Colonic mucosa (tissue), 4 donors: ENCODE data around the gene NUP155. TPM values are rescaled to one million over a fixed set of nuclear protein-coding genes. Genes with fewer than 3 reads are reported as not detected.
"Not testable (repeated sequence)": the region's sequence is repeated elsewhere in the genome, so short reads cannot be mapped to it uniquely, and the experiment has no call there.

Source experiments
- DNase-seq: peaks from one replicate; pipeline ENCODE4 v3.0.0-alpha.2; 2020
- H3K27ac ChIP-seq: fragments of 200-600 bp; one replicate; pipeline ENCODE4 v1.8.0; 2021
- H3K27me3 ChIP-seq: fragments of 200-600 bp; one replicate; pipeline ENCODE4 v1.8.0; 2021
- H3K36me3 ChIP-seq: fragments of 200-600 bp; one replicate; pipeline ENCODE4 v1.8.0; 2021
- H3K4me1 ChIP-seq: fragments of 200-600 bp; one replicate; pipeline ENCODE4 v1.8.0; 2021; ENCODE audit warnings: mild to moderate bottlenecking
- H3K4me3 ChIP-seq: fragments of 200-600 bp; one replicate; pipeline ENCODE4 v1.8.0; 2021
- H3K9ac ChIP-seq, 2 donors: one replicate each; pipeline ENCODE4 v1.7.0; 2013; ENCODE audit warnings: control low read depth in 2 of 2, low read depth in 2 of 2, low read length in 2 of 2
- H3K9me3 ChIP-seq: fragments of 200-600 bp; one replicate; pipeline ENCODE4 v1.8.0; 2021
- intact Hi-C: fragments of 100-400 bp; cut with DNase I; formaldehyde crosslinking; loops from one replicate; pipeline ENCODE4 v1.14.1; 2022
- total RNA-seq, 2 donors: library from RNA; stranded (reverse); fragmentation: NEBNext Ultra II Directional in 1 of 2; extraction: Animal tissue kit (Norgen Biotek cat#: 25700) in 1 of 2; gene quantifications; one replicate each; pipeline ENCODE4 v1.2.1, GENCODE V29; 2021
- TF ChIP-seq, protein P1 (sequence below): fragments of 200-600 bp; IDR thresholded peaks from one replicate; pipeline ENCODE4 v1.8.0; 2022; ENCODE audit warnings: antibody characterized with exemption, mild to moderate bottlenecking
- donor health status: healthy.
- donor health status: DM: no; HTN: no; CAD: no.
- donor health status: DM: no; HTN: no; CAD: no.

Gene NUP155
- total RNA-seq, 2 donors from 2014 or later = 18.1 to 36.3 TPM

DNA sequence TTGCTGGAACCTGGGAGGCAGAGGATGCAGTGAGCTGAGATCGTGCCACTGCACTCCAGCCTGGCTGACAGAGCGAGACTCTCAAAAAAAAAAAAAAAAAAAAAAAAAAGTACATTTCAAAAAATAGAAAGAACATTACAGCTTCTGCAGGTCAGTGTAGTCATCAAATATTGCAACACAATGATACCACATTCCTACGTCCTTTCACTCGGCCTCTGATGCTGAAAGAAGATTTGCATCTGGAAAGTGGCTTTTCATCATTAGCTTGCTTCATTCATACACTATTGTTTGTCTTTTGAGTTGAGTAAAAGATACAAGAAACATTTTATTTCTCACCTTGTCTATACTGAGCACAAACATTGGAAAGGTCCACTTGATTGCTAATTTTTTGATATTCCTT, 62.1 kb downstream of the NUP155 start:
- Histone ChIP-seq H3K36me3 (peaks cover 6% of the 10 kb centered on the region), H3K4me1 (no peaks in the 10 kb centered on the region), H3K9ac (no peak overlapping the region), H3K4me3 (no peak overlapping the region), H3K9me3 (no peaks in the 10 kb centered on the region), H3K27ac (no peak overlapping the region), H3K27me3 (no peaks in the 10 kb centered on the region)
- intact Hi-C loops = no loop called here
- no peak for DNase-seq
- TF ChIP-seq, protein P1, sequence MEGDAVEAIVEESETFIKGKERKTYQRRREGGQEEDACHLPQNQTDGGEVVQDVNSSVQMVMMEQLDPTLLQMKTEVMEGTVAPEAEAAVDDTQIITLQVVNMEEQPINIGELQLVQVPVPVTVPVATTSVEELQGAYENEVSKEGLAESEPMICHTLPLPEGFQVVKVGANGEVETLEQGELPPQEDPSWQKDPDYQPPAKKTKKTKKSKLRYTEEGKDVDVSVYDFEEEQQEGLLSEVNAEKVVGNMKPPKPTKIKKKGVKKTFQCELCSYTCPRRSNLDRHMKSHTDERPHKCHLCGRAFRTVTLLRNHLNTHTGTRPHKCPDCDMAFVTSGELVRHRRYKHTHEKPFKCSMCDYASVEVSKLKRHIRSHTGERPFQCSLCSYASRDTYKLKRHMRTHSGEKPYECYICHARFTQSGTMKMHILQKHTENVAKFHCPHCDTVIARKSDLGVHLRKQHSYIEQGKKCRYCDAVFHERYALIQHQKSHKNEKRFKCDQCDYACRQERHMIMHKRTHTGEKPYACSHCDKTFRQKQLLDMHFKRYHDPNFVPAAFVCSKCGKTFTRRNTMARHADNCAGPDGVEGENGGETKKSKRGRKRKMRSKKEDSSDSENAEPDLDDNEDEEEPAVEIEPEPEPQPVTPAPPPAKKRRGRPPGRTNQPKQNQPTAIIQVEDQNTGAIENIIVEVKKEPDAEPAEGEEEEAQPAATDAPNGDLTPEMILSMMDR = no peak

DNA sequence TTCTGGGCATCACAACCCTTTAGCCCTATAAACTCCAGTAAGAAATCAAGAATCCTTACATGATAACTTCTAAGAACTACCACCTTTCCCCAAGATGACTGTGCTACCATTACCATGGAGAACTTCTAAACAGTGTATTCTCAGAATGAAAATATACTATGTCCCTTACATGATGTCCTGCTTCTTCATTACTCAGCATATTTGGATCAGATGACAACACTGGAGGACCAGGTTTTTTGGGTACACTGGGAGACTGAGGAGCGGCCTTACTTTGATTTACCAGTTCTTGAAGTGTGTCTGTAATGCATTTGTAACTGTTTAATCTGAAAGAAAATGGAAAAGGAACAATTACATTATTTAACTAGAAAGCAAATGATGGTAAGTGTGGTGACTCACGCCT, 66.0 kb downstream of the NUP155 start:
- no peaks in the 10 kb centered on the region for H3K4me1 ChIP-seq
- DNase-seq = no peak
- TF ChIP-seq, protein P1 = no peak
- H3K27me3 ChIP-seq = no peaks in the 10 kb centered on the region
- no peak overlapping the region for H3K27ac ChIP-seq
- peaks cover 27% of the 10 kb centered on the region for H3K36me3 ChIP-seq
- H3K9me3 ChIP-seq = no peaks in the 10 kb centered on the region
- no peak overlapping the region for H3K9ac ChIP-seq
- intact Hi-C loops = no loop called here
- no peak overlapping the region for H3K4me3 ChIP-seq

DNA sequence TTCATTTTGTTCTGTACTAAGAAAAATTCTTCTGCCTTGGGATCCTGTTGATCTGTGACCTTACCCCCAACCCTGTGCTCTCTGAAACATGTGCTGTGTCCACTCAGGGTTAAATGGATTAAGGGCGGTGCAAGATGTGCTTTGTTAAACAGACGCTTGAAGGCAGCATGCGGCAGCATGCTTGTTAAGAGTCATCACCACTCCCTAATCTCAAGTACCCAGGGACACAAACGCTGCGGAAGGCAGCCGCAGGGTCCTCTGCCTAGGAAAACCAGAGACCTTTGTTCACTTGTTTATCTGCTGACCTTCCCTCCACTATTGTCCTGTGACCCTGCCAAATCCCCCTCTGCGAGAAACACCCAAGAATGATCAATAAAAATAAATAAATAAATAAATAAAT, 74.6 kb downstream of the NUP155 start:
- H3K9ac ChIP-seq, H3K36me3 ChIP-seq, H3K27me3 ChIP-seq, DNase-seq, H3K4me3 ChIP-seq, intact Hi-C loops, H3K4me1 ChIP-seq, H3K9me3 ChIP-seq, H3K27ac ChIP-seq: not testable (repeated sequence)

DNA sequence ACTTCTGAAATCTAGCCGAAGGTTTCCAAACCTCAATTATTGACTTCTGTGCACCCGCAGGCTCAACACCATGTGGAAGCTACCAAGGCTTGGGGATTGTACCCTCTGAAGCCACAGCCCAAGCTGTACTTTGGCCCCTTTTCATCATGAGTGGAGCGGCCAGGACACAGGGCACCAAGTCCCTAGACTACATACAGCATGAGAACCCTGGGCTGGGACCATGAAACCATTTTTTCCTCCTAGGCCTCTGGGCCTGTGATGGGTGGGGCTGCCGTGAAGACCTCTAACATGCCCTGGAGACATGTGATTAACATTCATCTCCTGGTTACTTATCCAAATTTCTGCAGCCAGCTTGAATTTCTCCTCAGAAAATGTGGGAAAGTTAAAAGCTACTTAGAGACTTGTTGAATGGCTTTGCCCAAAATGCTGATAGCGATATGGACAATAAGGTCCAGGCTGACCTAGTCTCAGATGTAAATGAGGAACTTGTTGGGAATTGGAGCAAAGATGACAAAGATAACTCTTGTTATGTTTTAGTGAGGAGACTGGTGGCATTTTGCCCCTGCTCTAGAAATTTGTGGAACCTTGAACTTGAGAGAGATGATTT, 87.6 kb downstream of the NUP155 start:
- Histone ChIP-seq H3K9me3 (no peaks in the 10 kb centered on the region), H3K9ac (no peak overlapping the region), H3K4me1 (no peaks in the 10 kb centered on the region), H3K36me3 (no peaks in the 10 kb centered on the region), H3K27ac (no peak overlapping the region), H3K4me3 (no peak overlapping the region), H3K27me3 (no peaks in the 10 kb centered on the region)
- DNase-seq = no peak
- TF ChIP-seq, protein P1 = no peak
- intact Hi-C loops = no loop called here

DNA sequence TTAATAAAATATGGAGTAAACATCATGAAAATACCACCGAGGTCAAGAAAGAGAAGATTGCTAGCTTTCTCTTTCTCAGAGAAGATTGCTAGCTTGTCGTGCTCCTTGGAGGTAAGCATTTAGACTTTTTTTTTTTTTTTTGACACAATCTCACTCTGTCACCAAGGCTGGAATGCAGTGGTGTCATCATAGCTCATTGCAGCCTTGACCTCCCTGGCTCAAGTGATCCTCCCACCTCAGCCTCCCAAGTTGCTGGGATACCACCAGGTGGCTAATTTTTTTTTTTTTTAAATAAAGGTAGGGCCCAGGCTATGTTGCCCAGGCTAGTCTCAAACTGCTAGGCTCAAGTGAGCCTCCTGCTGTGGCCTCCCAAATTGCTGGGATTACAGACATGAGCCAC, 95.4 kb downstream of the NUP155 start:
- Histone ChIP-seq H3K9ac (no peak overlapping the region), H3K4me1 (no peaks in the 10 kb centered on the region), H3K27me3 (no peaks in the 10 kb centered on the region), H3K4me3 (no peak overlapping the region), H3K36me3 (no peaks in the 10 kb centered on the region), H3K9me3 (no peaks in the 10 kb centered on the region), H3K27ac (no peak overlapping the region)
- no peak for DNase-seq
- TF ChIP-seq, protein P1 = no peak
- intact Hi-C loops = no loop called here

DNA sequence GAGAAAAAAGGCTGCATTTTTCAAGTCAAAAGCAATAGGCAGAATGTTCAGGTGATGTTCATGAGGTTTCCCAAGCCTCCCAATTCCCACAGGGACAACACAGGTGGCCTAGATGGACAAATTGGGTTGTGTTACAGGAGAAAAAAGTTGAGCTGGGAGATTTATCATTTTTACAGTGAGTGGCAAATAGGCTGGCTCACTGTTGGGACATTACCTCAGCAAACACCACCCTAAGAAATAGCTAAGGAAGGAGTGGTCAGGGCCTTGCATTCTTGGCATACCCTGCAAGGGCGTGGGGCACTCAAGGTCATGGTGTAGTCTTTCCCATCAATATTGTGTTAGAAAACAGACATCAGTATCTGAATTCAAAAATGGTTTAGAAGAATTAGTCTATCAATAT, 98.4 kb downstream of the NUP155 start:
- no peaks in the 10 kb centered on the region for H3K36me3 ChIP-seq
- no peaks in the 10 kb centered on the region for H3K4me1 ChIP-seq
- H3K4me3 ChIP-seq = no peak overlapping the region
- no peak overlapping the region for H3K9ac ChIP-seq
- intact Hi-C loops = no loop called here
- DNase-seq = no peak
- no peaks in the 10 kb centered on the region for H3K9me3 ChIP-seq
- H3K27ac ChIP-seq = no peak overlapping the region
- TF ChIP-seq, protein P1 = no peak
- no peaks in the 10 kb centered on the region for H3K27me3 ChIP-seq

DNA sequence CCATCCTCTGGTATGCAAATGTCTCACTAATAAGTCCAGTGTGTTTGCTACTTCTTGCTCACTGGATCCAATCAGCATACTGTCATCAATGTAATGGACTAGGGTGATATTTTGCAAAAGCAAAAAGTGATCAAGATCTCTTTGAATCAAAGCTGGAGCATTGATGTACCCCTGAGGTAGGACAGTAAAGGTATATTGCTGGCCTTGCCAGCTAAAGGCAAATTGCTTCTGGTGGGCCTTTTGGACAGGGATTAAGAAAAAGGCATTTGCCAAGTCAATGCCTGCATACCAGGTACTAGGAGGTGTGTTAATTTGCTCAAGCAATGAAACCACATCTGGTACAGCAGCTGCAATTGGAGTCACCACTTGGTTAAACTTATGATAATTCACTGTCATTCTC, 102.8 kb downstream of the NUP155 start:
- H3K9ac ChIP-seq, H3K36me3 ChIP-seq, DNase-seq, H3K4me3 ChIP-seq, H3K27ac ChIP-seq, H3K27me3 ChIP-seq, H3K4me1 ChIP-seq, intact Hi-C loops, H3K9me3 ChIP-seq: not testable (repeated sequence)
